ENCODE measurements around the gene GPATCH8. TPM values are rescaled to one million over a fixed set of nuclear protein-coding genes. Genes with fewer than 3 reads are reported as not detected.

GPATCH8 gene
- total RNA-seq (2022; extraction: Qiagen RNA extraction): 16.8 to 24.3 TPM (median 21.6 TPM) in 5 replicates

DNA sequence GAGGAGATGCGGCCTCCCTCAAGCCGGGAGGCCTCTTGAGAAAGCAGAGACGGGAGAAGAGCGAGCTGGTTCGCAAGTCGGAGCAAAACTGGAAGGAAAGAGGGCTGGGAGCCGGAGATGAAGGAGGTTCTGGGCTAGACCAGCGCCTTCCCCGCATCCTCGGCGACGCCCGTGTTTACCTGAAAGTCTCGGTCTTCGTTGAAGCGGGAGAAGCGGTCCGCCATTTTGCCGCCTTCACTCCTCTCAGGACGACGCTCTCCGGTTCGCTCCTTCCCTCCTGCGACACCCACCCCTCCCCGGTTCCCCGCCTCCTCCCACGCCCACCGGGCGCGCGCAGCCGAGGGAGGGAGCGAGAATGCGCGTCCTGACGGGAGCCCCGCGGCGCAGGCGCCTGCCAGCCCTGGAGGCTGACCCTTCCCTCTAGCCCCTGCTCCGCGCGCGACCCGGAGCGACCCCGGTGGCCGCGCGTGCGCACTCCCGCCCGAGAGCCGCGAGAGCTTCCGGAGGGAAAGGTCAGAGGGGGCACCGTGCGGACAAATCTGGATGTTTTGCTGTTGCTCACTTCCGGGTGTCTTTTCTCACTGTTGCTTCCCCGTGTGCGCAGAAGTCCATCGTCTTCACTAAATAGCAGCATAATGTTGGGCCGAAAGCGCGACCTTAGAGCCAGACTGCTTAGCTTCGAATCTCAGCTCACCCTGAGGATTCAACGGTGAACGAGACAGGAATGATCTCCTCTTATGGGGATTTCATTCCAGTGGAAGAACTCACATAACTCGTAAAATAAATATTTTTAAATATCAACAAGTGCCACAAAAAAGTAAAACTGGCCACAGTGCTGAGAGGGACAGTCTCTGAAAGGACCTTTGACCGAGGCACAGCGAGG lies at the start of gene GPATCH8:
Gene GPATCH8, minus strand, starts transcription at position 260 of the 883 bp plus-strand sequence. Its CDS starts 36 bp downstream, at position 224.

DNA sequence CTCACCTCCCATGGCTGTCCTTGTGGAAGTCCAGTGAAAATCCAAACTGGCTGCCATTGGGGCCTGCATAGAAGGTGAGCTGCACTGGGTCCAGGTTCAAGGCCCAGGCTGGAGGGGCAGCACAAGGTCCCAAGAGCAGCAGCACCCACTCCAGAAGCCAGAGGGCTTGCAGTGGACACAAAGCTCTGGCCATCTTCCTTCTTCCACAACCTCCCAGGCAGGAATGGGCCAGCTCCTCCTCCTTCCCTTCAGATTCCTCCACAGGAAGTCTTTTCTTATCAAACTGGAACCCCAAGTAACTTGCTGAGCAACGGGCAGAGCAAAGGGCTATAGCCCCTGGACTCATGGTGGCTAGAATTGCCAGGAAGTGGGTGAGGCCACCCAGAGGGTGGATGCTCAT lies 113.9 kb downstream of the GPATCH8 start, which contains the start of gene ITGA2B:
Gene ITGA2B, minus strand, starts transcription at position 369 of the 400 bp plus-strand sequence. Its CDS starts 176 bp downstream, at position 193.

GRCh38 chr17:44363613-44364159 lies 139.5 kb downstream of the GPATCH8 start, which contains the start of gene FAM171A2:
Gene FAM171A2 (minus strand): TSS chr17:44363853. CDS start chr17:44363714, 139 bp downstream.

Other genes starting within 250 kb of the GPATCH8 start
- not detected in 5 replicates for gene SLC4A1, start 235.3 kb downstream of the GPATCH8 start, total RNA-seq (2022; extraction: Qiagen RNA extraction)
- gene RUNDC3A, start 194.8 kb downstream of the GPATCH8 start, total RNA-seq (2022; extraction: Qiagen RNA extraction): 0.74 to 1.1 TPM (median 0.83 TPM) in 5 replicates
- gene SLC25A39, start 178.6 kb downstream of the GPATCH8 start, total RNA-seq (2022; extraction: Qiagen RNA extraction): 141 to 218 TPM (median 197 TPM) in 5 replicates
- gene GRN, start 158.1 kb downstream of the GPATCH8 start, total RNA-seq (2022; extraction: Qiagen RNA extraction): 205 to 234 TPM (median 220 TPM) in 5 replicates
- 2.5 to 4.4 TPM (median 4.0 TPM) in 5 replicates for gene FAM171A2, start 139.6 kb downstream of the GPATCH8 start, total RNA-seq (2022; extraction: Qiagen RNA extraction)
- gene ITGA2B, start 113.8 kb downstream of the GPATCH8 start, total RNA-seq (2022; extraction: Qiagen RNA extraction): 1.1 to 2.0 TPM (median 1.5 TPM) in 5 replicates
- 25.7 to 39.3 TPM (median 35.8 TPM) in 5 replicates for gene FZD2, start 54.1 kb upstream of the GPATCH8 start, total RNA-seq (2022; extraction: Qiagen RNA extraction)
- gene MEIOC, start 153.1 kb upstream of the GPATCH8 start, total RNA-seq (2022; extraction: Qiagen RNA extraction): 1.7 to 3.5 TPM (median 2.2 TPM) in 5 replicates
- gene CCDC43, start 186.4 kb upstream of the GPATCH8 start, total RNA-seq (2022; extraction: Qiagen RNA extraction): 27.0 to 34.3 TPM (median 29.6 TPM) in 5 replicates
- 20.0 to 28.4 TPM (median 23.0 TPM) in 5 replicates for gene DBF4B, start 205.3 kb upstream of the GPATCH8 start, total RNA-seq (2022; extraction: Qiagen RNA extraction)